ENCODE results near the gene RNASE8.
"Not testable (repeated sequence)": the region's sequence is repeated elsewhere in the genome, so short reads cannot be mapped to it uniquely, and the experiment has no call there.

The RNASE8 gene, protein sequence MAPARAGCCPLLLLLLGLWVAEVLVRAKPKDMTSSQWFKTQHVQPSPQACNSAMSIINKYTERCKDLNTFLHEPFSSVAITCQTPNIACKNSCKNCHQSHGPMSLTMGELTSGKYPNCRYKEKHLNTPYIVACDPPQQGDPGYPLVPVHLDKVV

DNA sequence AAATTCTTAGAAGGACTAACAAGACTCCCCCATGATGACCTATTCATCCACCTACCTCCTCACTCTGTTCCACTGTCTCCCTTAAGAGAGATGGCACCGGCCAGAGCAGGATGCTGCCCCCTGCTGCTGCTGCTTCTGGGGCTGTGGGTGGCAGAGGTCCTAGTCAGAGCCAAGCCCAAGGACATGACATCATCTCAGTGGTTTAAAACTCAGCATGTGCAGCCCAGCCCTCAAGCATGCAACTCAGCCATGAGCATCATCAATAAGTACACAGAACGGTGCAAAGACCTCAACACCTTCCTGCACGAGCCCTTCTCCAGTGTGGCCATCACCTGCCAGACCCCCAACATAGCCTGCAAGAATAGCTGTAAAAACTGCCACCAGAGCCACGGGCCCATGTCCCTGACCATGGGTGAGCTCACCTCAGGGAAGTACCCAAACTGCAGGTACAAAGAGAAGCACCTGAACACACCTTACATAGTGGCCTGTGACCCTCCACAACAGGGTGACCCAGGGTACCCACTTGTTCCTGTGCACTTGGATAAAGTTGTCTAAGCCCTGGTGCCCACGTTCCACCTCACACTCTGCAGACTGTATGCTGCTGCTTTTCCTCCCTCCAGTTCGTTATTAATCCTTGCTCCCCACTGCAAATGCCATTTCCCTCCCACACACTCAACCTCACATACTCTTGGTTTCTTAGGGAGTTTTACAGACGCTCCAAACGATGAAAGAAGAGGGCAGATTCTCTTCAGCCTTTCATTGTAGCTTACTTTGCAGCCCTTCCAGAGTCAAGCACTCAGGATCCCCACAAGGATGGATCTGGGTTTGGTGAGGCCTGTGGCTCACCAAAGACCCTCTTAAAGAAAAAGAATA is at the start of gene RNASE8:
TSS of gene RNASE8 (plus strand) at position 20 of the 873 bp plus-strand sequence. CDS start at position 91, 71 bp downstream.
- no peak for DNase-seq

DNA sequence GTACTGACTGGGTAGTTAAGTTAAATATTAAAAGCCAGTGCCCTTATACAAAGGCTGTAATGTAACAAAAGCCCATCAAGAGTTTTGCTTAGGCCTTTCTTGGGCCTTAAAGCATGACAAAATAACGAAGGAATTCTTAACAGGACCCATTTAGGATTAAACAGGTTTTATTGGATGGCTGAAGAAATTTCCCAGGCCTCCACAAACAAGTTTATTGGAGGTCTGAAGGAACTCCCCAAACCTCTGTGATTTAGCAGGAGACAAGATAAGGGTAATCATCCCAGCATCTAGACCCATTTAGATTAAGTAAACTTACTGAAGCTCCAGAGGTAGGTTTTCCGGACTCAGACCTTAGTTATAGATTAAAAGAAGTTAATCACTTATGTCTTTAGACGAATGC is 47.9 kb upstream of the RNASE8 start:
- DNase-seq: not testable (repeated sequence)

DNA sequence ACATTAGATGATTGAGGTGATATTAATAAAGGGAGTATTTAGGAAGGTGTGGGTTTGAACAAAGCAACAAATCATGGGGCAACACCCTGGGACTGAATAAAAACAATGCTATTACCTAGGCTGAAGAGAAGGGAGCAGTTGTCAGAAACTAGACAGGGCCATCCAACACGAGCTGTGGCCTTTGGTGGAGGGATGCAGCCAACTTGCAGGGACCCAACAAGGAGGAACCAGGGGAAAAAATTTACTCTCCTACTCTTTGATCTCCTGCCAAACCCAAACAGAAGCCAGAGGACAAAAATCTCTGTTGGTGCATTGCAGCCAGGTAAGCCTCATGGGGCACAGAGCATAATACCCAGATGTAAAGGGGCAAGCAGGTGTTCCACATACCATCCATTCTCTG is 46.5 kb upstream of the RNASE8 start:
- no peak for DNase-seq

DNA sequence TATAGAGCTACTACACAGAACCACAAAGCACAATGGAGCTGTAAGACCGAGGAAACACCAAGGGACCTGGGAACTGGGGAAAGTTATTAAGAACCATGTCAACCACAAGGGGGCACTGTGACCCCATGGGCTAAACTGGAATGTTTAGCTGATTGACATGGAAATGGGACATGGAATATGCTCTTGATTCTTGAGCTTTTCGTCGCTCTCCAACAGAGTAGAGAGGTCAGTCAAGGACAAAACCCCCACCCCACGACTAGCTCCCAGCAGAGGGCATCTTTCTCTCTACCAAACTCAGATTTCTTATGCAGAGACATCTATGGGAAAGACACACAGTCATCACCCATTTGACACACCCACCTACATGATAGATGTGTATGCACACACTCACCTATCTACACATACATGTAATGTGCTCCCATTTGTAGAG is 42.8 kb upstream of the RNASE8 start:
- DNase-seq: peak; percentile 84

DNA sequence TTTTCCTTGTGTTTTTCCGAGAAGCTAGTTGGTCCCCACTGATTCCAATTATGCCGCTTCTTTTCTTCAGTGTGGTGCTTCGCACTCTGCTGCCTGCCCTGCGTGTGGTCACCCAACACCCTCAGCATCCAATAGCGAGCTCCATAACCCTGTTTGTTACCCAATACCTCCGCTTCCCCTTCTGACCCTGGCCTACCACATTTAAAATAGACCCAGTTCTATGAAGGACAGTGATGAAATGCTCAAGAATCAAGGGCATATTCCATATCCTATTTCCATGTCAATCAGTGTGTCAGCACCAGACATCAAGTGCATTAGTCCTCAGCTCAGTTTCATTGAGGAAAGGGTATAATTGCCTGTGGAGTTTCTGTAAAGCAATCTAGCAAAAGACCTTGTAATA is 42.3 kb upstream of the RNASE8 start:
- DNase-seq: no peak

DNA sequence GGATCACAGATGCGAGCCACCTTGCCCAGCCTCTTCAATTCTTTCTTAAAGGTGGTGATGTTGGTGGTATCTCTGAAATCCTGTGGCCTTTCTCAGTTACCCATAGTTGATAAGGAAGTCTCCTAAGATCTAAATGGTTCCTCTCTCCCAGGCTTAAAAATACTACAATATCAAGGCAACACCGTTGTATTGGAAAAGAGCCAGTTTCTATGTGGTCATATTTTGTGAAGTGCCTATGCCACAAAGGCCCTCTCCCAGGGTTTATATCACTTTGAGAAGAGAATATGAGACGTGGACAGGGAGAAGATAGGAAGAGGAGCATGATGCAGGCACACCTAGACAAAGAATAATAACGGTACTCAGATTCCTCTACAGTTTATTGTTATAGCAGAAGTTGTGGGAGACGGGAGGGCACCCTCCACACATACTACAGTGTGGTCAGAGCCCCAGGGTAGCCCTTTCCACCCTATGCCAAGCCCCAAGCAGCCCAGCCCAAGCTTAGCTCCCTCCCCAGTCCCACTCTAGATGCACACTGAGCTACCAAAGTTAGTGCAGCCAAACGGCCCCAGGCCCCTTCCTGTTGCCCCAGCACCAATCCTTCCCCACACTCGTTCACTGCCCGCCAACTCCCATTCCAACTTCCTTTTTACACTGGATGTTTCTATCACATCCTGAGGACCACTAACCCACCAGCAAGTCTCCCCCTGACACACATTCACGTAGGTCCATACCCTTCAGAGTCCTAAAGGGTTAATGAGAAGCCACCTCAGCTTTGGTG is 41.0 kb upstream of the RNASE8 start:
- DNase-seq: no peak

DNA sequence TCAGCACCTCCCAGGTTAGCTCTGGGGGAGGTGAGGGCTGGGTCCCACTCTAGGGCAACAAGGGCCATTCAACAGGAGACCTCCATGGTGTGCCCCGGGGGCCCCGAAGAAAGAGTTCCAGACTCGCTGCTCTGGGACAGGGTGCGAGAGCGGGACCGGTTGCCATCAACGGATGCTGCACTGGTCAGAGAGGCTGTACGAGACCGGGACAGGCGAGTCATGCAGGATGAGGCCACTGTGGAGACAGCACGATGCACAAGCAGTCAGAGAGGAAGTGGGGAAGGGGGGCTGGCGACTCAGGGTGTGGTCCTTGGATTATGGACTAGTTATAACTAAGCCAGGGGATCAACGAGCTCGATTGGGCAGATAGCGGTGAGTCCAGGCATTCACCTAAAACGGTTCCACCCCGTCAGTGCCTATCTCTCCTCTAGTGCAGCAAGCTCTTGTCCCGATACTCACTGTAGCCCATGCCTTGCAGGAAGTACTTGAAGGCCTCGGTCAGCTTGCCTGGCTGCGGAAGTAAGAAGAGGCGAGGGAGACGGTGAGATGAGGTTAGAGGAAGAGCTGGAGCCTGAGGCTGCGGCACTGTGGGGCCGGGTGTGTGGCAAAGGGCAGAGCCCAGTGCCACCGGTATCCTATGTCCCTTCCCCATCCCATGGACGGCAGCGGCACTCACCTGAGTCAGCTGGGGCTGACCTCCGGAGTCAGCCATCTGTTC is 39.9 kb upstream of the RNASE8 start:
- no peak for DNase-seq

DNA sequence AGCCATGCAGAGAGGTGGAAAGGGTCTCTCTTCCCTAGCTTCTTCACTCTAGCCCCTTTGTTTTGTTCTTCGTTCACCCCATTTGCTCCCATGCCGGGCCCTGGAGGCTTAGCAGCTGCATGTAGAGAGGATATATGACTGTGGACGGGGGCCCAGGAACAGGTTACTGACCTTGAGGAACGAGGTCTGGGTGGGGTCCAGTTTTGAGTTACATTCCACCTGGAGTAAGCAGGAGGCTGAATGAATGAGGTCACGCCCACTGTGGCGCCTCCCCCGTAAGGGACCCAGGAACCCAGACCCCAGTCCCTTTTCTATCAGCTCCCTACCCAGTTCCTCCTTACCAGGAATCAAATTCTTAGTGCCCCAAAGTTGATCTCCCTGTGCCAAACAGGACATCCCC is 39.3 kb upstream of the RNASE8 start:
- DNase-seq: no peak

DNA sequence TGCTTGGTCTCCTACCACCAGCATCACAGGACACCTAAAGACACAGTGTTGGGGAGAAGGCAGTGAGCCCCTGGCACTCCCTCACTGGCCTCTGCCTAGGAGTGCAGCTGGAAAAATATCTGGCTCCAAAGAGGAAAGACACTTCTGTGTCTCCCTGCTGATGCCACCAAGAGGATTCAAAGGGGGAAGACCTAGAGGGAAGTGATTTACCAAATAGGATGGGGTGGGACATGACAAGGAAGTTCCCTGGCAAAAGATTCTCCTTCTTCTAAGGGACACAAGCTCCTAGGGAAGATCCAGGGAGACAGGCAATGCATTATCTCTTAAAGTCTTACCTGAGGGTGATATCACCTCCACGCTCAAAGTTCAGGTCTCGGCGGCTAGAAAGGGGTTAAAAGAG is 38.8 kb upstream of the RNASE8 start:
- no peak for DNase-seq

DNA sequence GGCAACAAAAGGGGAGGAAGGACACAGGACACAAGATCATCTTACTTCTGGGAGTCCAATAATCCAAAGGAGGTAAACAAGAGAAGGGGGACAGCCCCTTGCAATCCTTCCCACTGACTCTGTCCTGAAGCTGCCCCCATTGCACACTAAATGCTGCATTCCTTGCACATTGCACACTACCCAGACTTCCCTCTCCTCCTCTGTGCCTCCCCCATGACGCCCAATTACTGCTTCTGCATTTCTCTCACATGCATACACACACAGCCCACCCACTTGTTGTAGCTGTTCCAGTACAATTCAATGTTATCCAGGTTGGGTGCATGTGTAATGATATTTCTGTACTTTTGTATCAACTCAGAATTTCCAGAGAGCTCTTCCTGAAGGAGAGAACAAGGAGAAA is 38.3 kb upstream of the RNASE8 start:
- no peak for DNase-seq

DNA sequence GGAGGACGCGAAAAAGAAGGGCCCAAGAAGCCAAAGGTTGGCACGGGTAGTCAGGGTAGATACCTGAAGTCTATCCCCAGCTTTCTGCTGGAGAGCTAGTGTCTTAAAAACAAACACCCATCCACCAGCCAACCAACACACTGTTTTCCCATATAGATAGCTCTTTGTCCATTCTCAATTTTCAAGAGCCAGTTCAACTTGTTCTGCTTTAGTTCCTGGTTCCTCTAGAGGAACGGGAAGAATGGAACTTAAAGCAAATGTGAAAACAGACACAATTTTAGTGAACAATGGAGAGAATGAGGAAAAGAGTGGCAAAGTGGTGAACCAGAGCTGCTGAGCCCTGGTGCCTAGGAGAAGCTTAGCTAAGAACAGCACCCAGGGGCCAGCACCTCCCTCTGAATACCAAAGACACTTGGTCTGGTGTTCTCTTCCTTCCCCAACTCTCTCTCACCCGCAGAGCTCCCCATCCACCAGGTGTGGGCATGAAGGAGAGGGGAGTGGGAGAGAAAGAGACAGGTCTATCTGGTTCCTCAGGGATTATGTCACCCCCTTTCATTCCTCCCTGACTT is 36.6 kb upstream of the RNASE8 start:
- DNase-seq: no peak

DNA sequence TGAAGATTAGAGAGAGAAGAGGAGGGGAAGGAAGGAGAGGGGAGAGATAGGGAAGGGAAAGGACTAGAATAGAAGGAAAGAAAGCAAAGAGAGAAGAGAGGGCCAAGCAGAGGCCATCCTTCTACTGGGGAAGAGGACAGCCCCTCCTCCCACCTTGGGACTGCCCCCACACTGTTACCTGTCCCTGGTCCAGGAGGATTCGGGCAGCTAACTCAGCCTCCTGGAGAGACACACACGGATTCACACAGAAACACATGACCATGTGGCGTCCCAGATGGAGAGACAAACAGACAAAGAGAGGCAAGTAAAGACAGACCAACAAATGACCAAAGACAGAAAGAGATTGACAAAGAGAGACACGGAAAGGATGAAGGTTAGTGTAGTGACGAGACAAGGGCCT is 34.9 kb upstream of the RNASE8 start:
- DNase-seq: no peak

DNA sequence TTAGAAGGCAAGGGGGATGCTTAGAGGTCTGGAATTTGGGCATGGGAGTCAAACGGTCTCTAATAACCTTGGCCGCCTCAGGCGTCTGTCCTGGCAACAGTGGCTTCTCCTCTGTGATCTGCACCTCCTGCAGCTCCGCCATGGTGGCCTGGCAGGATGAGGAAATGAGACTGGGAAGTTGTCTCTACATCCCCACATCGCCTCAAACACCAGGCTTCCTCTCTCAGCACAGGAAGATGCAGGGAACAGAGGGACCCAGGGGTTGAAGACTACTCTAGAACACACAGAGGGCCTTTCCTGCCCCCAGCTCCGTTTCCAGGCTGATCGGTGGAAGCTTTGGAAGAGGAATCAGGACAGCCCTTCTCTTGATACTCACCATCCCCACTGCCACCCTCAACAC is 34.4 kb upstream of the RNASE8 start:
- DNase-seq: no peak

DNA sequence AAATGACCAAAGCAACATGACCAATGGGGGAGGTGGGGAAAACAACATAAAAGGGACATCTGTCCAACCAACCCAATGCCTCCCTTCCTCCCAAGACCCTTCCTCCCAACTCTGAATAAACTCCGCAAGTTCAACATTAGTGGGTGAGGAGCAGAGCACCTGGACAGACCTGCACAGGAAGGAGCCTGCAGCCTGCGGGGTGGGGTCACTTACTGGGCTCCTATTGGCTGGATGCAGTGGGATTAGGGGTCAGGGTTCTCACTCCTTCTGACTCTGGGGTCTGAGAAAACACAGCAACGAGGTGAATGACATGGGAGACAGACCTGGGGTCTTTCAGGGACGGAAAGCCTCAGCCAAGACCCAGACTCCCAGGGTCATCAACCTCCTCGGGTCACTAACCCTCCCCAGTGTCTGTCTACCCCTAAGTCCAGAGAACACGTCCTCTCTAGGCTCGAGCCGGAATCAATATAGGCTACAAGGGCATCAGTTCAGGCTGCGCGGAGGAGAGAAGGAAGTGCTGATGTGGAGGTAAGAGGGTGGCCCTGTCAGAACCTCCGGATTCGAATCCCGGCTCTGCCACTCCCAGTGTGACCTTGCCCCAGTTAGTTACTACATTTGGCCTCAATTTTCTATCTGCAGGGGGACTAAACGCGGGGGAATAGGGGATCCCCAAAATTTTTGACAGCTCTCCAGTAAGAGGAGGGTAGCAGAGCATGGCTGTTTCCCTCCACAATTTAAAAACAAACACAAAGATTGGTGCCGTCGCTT is 33.6 kb upstream of the RNASE8 start:
- DNase-seq: peak; percentile 19

DNA sequence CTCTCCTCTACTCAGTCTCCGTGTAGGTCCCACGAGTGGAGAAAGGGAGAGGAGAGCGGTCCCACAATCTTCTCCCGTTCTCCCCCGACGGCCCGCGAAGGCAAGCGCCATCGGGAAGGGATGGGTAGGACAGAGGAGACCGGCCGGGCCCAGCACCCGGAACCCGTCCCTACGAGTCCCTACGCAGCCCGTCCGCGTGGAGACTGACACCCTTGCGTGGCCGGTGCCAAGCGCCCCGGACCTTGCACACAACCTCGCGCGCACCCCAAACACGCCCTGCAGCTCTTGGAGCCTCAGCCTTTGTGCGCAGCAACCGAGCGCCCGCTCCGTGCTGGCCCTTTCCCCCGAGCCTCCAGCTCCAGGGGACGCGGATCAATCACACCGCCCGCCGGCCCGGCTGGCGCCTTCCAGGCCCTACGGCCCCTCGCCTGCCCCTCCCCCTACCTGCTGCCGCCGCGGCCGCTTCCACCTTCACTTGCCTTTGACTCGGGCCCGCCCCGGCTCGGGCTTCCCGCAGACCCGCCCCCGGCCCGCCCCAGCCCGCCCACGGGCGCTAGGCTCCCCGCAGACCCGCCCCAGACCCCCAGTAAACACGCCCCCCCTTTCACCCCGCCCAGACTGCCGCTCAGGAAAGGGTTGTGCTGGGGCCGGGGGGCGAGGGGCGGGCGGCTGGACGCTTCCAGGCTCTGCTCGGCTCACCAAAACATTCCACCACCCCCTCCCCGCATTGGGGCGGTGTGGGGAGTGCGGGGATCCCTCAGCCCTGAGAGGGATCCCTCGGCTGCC is 32.8 kb upstream of the RNASE8 start, which contains the start of gene NDRG2:
TSS of gene NDRG2 (minus strand) at position 477 of the 786 bp plus-strand sequence. CDS start 1,746 bp downstream, outside the sequence.
- DNase-seq: peak; percentile 84

DNA sequence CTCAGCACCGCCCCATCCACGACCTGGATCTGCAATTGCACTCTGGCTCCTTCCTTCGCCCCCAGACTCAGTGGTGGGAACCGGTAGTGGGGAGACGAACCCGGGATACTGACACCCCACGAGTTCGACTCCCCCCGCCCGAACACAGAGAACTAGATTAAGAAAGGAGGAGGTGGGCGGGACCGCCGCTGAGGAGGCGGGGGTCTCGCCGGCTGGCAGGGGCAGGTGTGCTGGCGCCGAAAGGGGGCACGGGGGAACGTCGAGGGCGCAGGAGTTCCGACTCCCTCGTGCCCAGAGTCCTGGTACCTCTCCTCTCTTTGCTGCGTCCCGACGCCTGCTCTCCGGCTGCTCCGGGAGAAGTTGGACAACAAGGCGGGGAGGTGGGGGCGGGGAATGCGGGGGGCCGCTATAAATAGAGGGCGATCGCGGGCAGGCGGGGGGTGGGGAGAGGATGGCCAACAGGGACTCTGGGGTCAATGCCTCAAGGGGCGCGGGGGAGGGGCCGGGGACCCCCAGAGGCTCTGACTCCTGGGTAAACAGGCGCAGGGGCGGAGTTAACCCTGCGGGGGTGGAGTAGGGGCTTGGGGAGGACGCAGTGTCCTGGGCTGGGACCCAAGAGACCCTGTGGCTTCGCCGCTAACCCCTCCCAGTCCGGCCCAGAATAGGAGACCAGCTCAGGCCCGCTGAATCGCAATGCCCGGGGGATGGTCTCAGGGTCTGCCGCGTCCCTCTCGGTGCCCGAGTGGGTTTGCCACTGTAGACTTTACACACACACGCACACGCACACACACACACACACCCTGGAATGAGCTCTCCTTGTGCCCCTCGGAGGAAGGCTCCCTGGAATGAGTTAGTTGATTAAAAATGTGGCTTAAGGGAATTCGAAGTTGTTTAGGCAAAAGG is 32.0 kb upstream of the RNASE8 start:
- no peak for DNase-seq

DNA sequence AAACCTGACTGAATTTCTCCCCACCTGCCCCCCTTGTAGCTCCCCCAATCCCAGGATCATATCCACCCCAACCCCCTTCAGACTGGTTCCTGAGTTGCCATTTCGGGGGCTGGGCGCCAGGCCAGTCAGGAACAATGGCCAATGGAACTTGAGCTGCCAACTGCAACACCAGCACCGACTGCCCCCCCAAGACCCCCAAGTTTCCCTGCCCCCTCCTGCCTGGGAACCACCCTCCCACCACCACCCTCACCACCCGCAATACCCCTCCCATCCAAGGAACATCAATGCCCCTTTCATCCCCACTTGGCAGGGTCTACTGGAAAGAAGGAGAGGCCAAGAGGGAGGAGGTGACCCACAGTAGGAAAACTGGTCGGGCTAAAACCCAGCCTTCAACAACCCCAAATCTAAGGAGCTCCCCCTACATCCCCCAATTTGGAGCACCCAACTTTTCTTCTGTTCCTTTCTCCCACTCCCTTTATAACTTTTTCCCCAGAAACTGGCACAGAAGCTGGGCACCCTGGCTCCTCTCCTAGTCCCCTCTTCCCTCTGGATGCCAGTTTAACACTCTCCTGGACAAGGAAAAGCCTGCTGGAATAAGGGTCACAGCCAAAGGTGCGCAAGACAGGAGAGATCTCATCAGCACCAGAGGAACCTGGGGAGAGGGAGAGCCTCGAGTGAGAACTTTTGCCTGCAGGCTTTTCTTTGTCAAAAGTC is 31.2 kb upstream of the RNASE8 start:
- DNase-seq: no peak

DNA sequence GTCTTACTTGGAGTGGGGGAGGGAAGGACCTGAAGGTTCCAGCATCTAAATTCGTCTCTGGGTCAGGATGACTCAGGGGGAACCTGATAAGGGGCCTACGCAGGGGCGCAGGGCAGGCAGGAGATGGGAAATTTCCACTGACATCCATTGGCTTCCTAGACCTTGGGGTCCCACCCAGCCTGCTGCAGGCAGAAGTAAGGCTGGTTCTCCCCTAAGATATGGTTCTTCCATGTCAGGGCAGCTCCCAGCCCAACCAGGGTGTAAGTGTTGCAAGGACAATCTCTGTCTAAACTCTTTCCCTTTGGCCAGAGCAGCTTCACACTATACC is 30.7 kb upstream of the RNASE8 start:
- no peak for DNase-seq

DNA sequence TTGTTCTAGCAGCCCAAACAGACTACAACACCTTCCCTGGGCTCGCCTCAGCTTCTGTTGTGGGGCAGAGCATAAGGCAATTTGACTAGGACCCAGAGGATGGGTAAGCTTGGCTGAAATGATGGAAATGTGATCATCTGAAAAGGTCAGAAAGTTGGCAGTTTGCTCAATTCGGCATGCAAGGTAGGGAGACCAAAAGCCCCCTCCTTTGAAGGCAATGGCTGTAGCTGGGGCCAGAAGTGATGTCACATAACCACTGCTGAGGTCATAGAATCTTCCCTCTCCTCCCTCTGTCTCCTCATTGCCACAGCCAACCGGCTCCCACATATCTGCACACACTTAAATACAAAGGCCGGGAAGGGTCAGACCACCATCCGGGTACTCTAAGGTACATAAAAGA is 27.7 kb upstream of the RNASE8 start, which contains the start of gene TPPP2:
TSS of gene TPPP2 (plus strand) at position 301 of the 400 bp plus-strand sequence. CDS start 365 bp downstream, outside the sequence.
- no peak for DNase-seq

Data from CD4-positive, alpha-beta T cell treated with Interleukin-10 for 1 hour (primary cell).